NCI-H446 (cell line): Measurements from ENCODE around the gene EXOSC1.
A peak's percentile ranks its signal among the peaks of the same experiment; 100 is the strongest.
"Not testable (repeated sequence)": the region's sequence is repeated elsewhere in the genome, so short reads cannot be mapped to it uniquely, and the experiment has no call there.

Experiments used
- DNase-seq, 2 experiments: peaks; one replicate each; lab custom pipeline; 2025; lab: John Stamatoyannopoulos, UW

The EXOSC1 gene

GRCh38 chr10:97445722-97446639 is at the start of gene EXOSC1, which contains the start of gene ZDHHC16:
EXOSC1 (minus strand) TSS chr10:97446006; CDS start chr10:97445985, 21 bp downstream.
ZDHHC16 (plus strand) TSS chr10:97446175; CDS start chr10:97451676, 5,501 bp downstream.
- peak; percentile 66 to 89 for DNase-seq

- DNase-seq = no peak
These were observed 49.2 kb upstream of the EXOSC1 start for GRCh38 chr10:97494863-97495506.

- no peak for DNase-seq
These were observed 48.3 kb upstream of the EXOSC1 start for GRCh38 chr10:97494151-97494550.

GRCh38 chr10:97490592-97490991 is 44.8 kb upstream of the EXOSC1 start:
- peak; percentile 12 to 61 for DNase-seq

- no peak for DNase-seq
These were observed 40.0 kb upstream of the EXOSC1 start for GRCh38 chr10:97485647-97486281.

- DNase-seq = no peak
These were observed 38.1 kb upstream of the EXOSC1 start for GRCh38 chr10:97483921-97484320.

- DNase-seq = no peak
These were observed 37.7 kb upstream of the EXOSC1 start for GRCh38 chr10:97483506-97483905.

GRCh38 chr10:97482381-97482780 is 36.6 kb upstream of the EXOSC1 start:
- DNase-seq = no peak

GRCh38 chr10:97481071-97481470 is 35.3 kb upstream of the EXOSC1 start:
- no peak for DNase-seq

- DNase-seq = no peak
These were observed 34.1 kb upstream of the EXOSC1 start for GRCh38 chr10:97479939-97480338.

- not testable (repeated sequence) for DNase-seq
These were observed 33.6 kb upstream of the EXOSC1 start for GRCh38 chr10:97479410-97479809.

GRCh38 chr10:97475936-97476594 is 30.3 kb upstream of the EXOSC1 start:
- no peak for DNase-seq

GRCh38 chr10:97474918-97475317 is 29.1 kb upstream of the EXOSC1 start:
- no peak for DNase-seq

GRCh38 chr10:97468781-97469180 is 23.0 kb upstream of the EXOSC1 start:
- not testable (repeated sequence) for DNase-seq

GRCh38 chr10:97468162-97468561 is 22.4 kb upstream of the EXOSC1 start:
- no peak for DNase-seq

- no peak for DNase-seq
These were observed 20.9 kb upstream of the EXOSC1 start for GRCh38 chr10:97466755-97467154.

- no peak for DNase-seq
These were observed 20.2 kb upstream of the EXOSC1 start for GRCh38 chr10:97465982-97466381.

- DNase-seq = no peak
These were observed 18.4 kb upstream of the EXOSC1 start for GRCh38 chr10:97464226-97464625.

- DNase-seq = peak in 1 of 2 experiments; percentile 26
These were observed 17.7 kb upstream of the EXOSC1 start for GRCh38 chr10:97463363-97464132.

- DNase-seq = no peak
These were observed 16.5 kb upstream of the EXOSC1 start for GRCh38 chr10:97462309-97462708.

- no peak for DNase-seq
These were observed 14.1 kb upstream of the EXOSC1 start for GRCh38 chr10:97459933-97460332.
